NCI-H345 (cell line): Measurements from ENCODE around the gene DGKQ.
"Not testable (repeated sequence)": the region's sequence is repeated elsewhere in the genome, so short reads cannot be mapped to it uniquely, and the experiment has no call there.

Experiments used
- DNase-seq: peaks from one replicate; lab custom pipeline; 2025; lab: John Stamatoyannopoulos, UW

The DGKQ gene

GRCh38 chr4:1009542-1010394 lies 36.4 kb upstream of the DGKQ start:
- DNase-seq = peak; percentile 46

GRCh38 chr4:1008840-1009541 lies 35.6 kb upstream of the DGKQ start:
- DNase-seq = no peak

GRCh38 chr4:1006856-1007255 lies 33.5 kb upstream of the DGKQ start:
- no peak for DNase-seq

- no peak for DNase-seq
Observed at GRCh38 chr4:1004557-1005485, 31.5 kb upstream of the DGKQ start.

- no peak for DNase-seq
Observed at GRCh38 chr4:1004071-1004418, 30.7 kb upstream of the DGKQ start.

- DNase-seq = no peak
Observed at GRCh38 chr4:1003271-1004070, 30.1 kb upstream of the DGKQ start.

- DNase-seq = no peak
Observed at GRCh38 chr4:1002631-1003251, 29.4 kb upstream of the DGKQ start.

- no peak for DNase-seq
Observed at GRCh38 chr4:1002131-1002630, 28.8 kb upstream of the DGKQ start.

- no peak for DNase-seq
Observed at GRCh38 chr4:1001561-1002130, 28.3 kb upstream of the DGKQ start.

GRCh38 chr4:1000686-1001260 lies 27.4 kb upstream of the DGKQ start:
- no peak for DNase-seq

- DNase-seq = no peak
Observed at GRCh38 chr4:999882-1000425, 26.6 kb upstream of the DGKQ start.

GRCh38 chr4:999240-999863 lies 26.0 kb upstream of the DGKQ start:
- not testable (repeated sequence) for DNase-seq

GRCh38 chr4:998096-998691 lies 24.8 kb upstream of the DGKQ start:
- DNase-seq = no peak

- DNase-seq = no peak
Observed at GRCh38 chr4:997375-998071, 24.2 kb upstream of the DGKQ start.

GRCh38 chr4:996997-997374 lies 23.6 kb upstream of the DGKQ start:
- DNase-seq = no peak

- no peak for DNase-seq
Observed at GRCh38 chr4:996030-996996, 22.9 kb upstream of the DGKQ start.

- DNase-seq = no peak
Observed at GRCh38 chr4:995311-996026, 22.1 kb upstream of the DGKQ start.
